Lower leg skin (tissue), 3 donors: ENCODE results near the gene MED7.

Experiments
- CTCF ChIP-seq, 3 donors: fragments of 450-650 bp; IDR thresholded peaks; one replicate each; pipeline ENCODE4 v1.5.1; 2016; ENCODE audit warnings: antibody characterized with exemption in 3 of 3, mild to moderate bottlenecking in 3 of 3, moderate library complexity in 2 of 3
- POLR2A ChIP-seq, 2 donors: fragments of 450-650 bp; IDR thresholded peaks; one replicate each; pipeline ENCODE4 v1.6.1; 2016 to 2017; ENCODE audit warnings: antibody characterized with exemption in 2 of 2, mild to moderate bottlenecking in 1 of 2, moderate library complexity in 1 of 2

- TF ChIP-seq CTCF (IDR thresholded peaks at IDR 0.05): no peak
- TF ChIP-seq POLR2A (IDR thresholded peaks at IDR 0.05): no peak
Measured at GRCh38 chr5:157150995-157151394, 8.3 kb upstream of the MED7 start.
